ENCODE data around the gene GPRC5C.

DNA sequence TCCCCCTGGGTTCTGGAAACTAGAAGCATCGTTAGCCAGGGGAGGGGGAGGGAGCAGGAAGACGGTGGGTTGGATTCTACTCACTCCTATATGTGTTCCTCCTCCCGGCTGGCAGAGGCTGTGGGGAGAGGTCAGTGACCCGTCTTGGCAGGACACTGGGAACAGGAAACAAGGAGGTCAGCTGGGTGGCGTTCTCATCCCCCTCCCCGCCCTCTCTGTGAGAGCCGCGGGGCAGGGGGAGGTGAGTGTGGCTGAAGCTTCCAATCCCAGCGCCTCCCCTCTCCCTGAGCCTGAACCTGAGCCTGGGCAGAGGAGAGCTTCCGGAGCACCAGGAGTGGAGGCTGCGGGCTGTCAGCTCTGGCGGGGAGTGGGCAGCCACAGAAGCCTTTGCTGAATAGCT lies 12.5 kb downstream of the GPRC5C start:
- TF ChIP-seq POLR2AphosphoS5 (IDR thresholded peaks at IDR 0.05) (no peak), POLR2A (IDR thresholded peaks at IDR 0.05) (no peak)
- TF ChIP-seq, protein P1, sequence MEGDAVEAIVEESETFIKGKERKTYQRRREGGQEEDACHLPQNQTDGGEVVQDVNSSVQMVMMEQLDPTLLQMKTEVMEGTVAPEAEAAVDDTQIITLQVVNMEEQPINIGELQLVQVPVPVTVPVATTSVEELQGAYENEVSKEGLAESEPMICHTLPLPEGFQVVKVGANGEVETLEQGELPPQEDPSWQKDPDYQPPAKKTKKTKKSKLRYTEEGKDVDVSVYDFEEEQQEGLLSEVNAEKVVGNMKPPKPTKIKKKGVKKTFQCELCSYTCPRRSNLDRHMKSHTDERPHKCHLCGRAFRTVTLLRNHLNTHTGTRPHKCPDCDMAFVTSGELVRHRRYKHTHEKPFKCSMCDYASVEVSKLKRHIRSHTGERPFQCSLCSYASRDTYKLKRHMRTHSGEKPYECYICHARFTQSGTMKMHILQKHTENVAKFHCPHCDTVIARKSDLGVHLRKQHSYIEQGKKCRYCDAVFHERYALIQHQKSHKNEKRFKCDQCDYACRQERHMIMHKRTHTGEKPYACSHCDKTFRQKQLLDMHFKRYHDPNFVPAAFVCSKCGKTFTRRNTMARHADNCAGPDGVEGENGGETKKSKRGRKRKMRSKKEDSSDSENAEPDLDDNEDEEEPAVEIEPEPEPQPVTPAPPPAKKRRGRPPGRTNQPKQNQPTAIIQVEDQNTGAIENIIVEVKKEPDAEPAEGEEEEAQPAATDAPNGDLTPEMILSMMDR (IDR thresholded peaks at IDR 0.05) = no peak
